Endothelial cell of umbilical vein (primary cell): ENCODE data around the gene BPI. TPM values are rescaled to one million over a fixed set of nuclear protein-coding genes. Genes with fewer than 3 reads are reported as not detected.

Source experiments
- BruUV-seq: library from RNA; stranded (reverse); fragments of 400-500 nt; replicated peaks from 2 replicates; lab custom pipeline; 2021; lab: Mats Ljungman, UMichigan
- CTCF ChIA-PET: fragments of 300-600, 350-600 bp; sonication (Branson Sonifier 250); formaldehyde crosslinking; loops from one replicate; lab custom pipeline; 2021; ENCODE audit warnings: antibody characterized with exemption, inconsistent platforms; lab: Charles Lee
- POLR2A ChIA-PET: fragments of 300-600, 350-600 bp; sonication (Branson Sonifier 250); formaldehyde crosslinking; loops from one replicate; lab custom pipeline; 2021; ENCODE audit warnings: antibody characterized with exemption, inconsistent platforms; lab: Charles Lee
- DNase-seq: peaks from one replicate; pipeline ENCODE4 v3.0.0-alpha.2; 2011; ENCODE audit warnings: low read depth, low spot score
- FAIRE-seq: peaks from 2 replicates; lab custom pipeline; 2011; peaks lifted over from hg19 to GRCh38; lab: Jason Lieb, UNC
- H2AFZ ChIP-seq: 2 replicates; pipeline ENCODE4 v1.6.0; 2012; ENCODE audit warnings: low read depth, low read length, control low read depth, inconsistent platforms
- H3K27ac ChIP-seq: 2 replicates; pipeline ENCODE4 v1.5.1; 2011; ENCODE audit warnings: low read depth, mild to moderate bottlenecking, control low read depth, low read length, moderate library complexity; ENCODE audit not compliant: insufficient read depth
- H3K27me3 ChIP-seq, 2 experiments: 2 replicates each; pipeline versions ENCODE4 v1.6.0 to v1.6.1; 2011; ENCODE audit warnings: low read length in 2 of 2, mixed read lengths in 1 of 2; ENCODE audit not compliant: control insufficient read depth in 2 of 2, insufficient read depth in 2 of 2
- H3K36me3 ChIP-seq, 2 experiments: 2 replicates in 1 of 2; 3 replicates in 1 of 2; pipeline ENCODE4 v1.5.1; 2011; ENCODE audit warnings: low read length in 2 of 2, mild to moderate bottlenecking in 1 of 2, moderate library complexity in 1 of 2; ENCODE audit not compliant: control insufficient read depth in 2 of 2, insufficient read depth in 2 of 2; ENCODE audit errors: extremely low read depth in 1 of 2
- H3K4me1 ChIP-seq: 3 replicates; pipeline ENCODE4 v1.5.1; 2011; ENCODE audit warnings: mild to moderate bottlenecking, low read length; ENCODE audit not compliant: control insufficient read depth, insufficient read depth; ENCODE audit errors: extremely low read depth
- H3K4me2 ChIP-seq: 2 replicates; pipeline ENCODE4 v1.6.1; 2011; ENCODE audit warnings: low read length, control low read depth, mixed read lengths; ENCODE audit not compliant: insufficient read depth
- H3K4me3 ChIP-seq, 3 experiments: fragments of 200-600 bp in 1 of 3; sonication (generic), shearing (Covaris generic) in 1 of 3; replicated peaks in 1 of 3; 2 replicates each; pipeline ENCODE4 v1.5.1; 2011 to 2016; ENCODE audit warnings: control low read depth in 3 of 3, low read length in 3 of 3, mild to moderate bottlenecking in 2 of 3, inconsistent platforms in 1 of 3, low read depth in 1 of 3, moderate library complexity in 1 of 3; ENCODE audit not compliant: insufficient read depth in 1 of 3
- H3K79me2 ChIP-seq: 2 replicates; pipeline ENCODE4 v1.6.0; 2012; ENCODE audit warnings: low read length, inconsistent platforms; ENCODE audit not compliant: control insufficient read depth, insufficient read depth
- H3K9ac ChIP-seq: replicated peaks from 2 replicates; pipeline ENCODE3; 2011; ENCODE audit warnings: low read length, control low read depth; ENCODE audit not compliant: insufficient read depth; ENCODE audit errors: extremely low read depth
- H3K9me1 ChIP-seq: replicated peaks from 3 replicates; pipeline ENCODE4 v1.6.0; 2011; ENCODE audit warnings: mild to moderate bottlenecking, low read length; ENCODE audit not compliant: control insufficient read depth, insufficient read depth; ENCODE audit errors: extremely low read depth
- H3K9me3 ChIP-seq: replicated peaks from 2 replicates; pipeline ENCODE4 v1.5.1; 2012; ENCODE audit warnings: low read length, inconsistent platforms; ENCODE audit not compliant: control insufficient read depth, insufficient read depth
- H4K20me1 ChIP-seq: replicated peaks from 2 replicates; pipeline ENCODE3; 2011; ENCODE audit warnings: mild to moderate bottlenecking, low read length; ENCODE audit not compliant: control insufficient read depth, insufficient read depth; ENCODE audit errors: extremely low read depth
- EZH2 ChIP-seq: IDR thresholded peaks from 2 replicates; pipeline ENCODE4 v1.6.1; 2012; ENCODE audit warnings: borderline replicate concordance, low read depth, mild to moderate bottlenecking, moderate library complexity, low read length, inconsistent platforms; ENCODE audit not compliant: severe bottlenecking
- FOS ChIP-seq: IDR thresholded peaks from 2 replicates; pipeline ENCODE4 v1.6.1; 2011; ENCODE audit warnings: mild to moderate bottlenecking, low read length, moderate library complexity, borderline replicate concordance; ENCODE audit not compliant: insufficient read depth
- GATA2 ChIP-seq: IDR thresholded peaks from 2 replicates; pipeline ENCODE4 v1.7.0; 2011; ENCODE audit warnings: low read depth, mild to moderate bottlenecking, moderate library complexity, mixed read lengths, low read length; ENCODE audit not compliant: insufficient read length, insufficient read depth
- MYC ChIP-seq: IDR thresholded peaks from one replicate; pipeline ENCODE4 v1.6.1; 2011; ENCODE audit warnings: mild to moderate bottlenecking, low read depth, low read length
- POLR2A ChIP-seq: IDR thresholded peaks from 2 replicates; pipeline ENCODE4 v1.6.1; 2012; ENCODE audit warnings: low read depth, mild to moderate bottlenecking, control low read depth, low read length
- POLR2AphosphoS5 ChIP-seq: IDR thresholded peaks from 2 replicates; pipeline ENCODE4 v1.6.1; 2012; ENCODE audit warnings: low read depth, mild to moderate bottlenecking, control low read depth, low read length, moderate library complexity; ENCODE audit not compliant: insufficient read depth
- dilution Hi-C: fragments of 300-500 bp; cut with MboI; formaldehyde crosslinking; loops from one replicate; pipeline ENCODE4 v1.15.0; 2019; ENCODE audit warnings: low sequenced_read_pairs; ENCODE audit not compliant: extremely low pct_ligation_motif_present
- intact Hi-C: fragments of 100-400 bp; cut with micrococcal nuclease; formaldehyde crosslinking; loops from one replicate; pipeline ENCODE4 v1.10.0; 2022
- polyA plus RNA-seq, 4 experiments: library from polyadenylated mRNA; depleted of rRNA in 3 of 4; stranded (reverse) in 3 of 4; unstranded in 1 of 4; fragments of >200 nt; gene quantifications; 2 replicates each; pipeline versions ENCODE4 v1.2.1 to v1.2.3, GENCODE V29; 2011 to 2012; ENCODE audit warnings: missing spikeins in 1 of 4
- total RNA-seq: library from RNA; stranded (reverse); gene quantifications from 2 replicates; pipeline ENCODE4 v1.2.3, GENCODE V29; 2021
- TF ChIP-seq, protein P1 (sequence below), 2 donors: IDR thresholded peaks; 1 replicate in 1 of 2; 2 replicates in 1 of 2; pipeline ENCODE4 v1.5.1; 2011; ENCODE audit warnings: low read length in 2 of 2, mild to moderate bottlenecking in 2 of 2, moderate library complexity in 2 of 2, control low read depth in 1 of 2, inconsistent platforms in 1 of 2, low read depth in 1 of 2; ENCODE audit not compliant: insufficient read depth in 1 of 2; ENCODE audit errors: extremely low read depth in 1 of 2
- TF ChIP-seq, protein P2 (sequence below): IDR thresholded peaks from 2 replicates; pipeline ENCODE4 v1.6.1; 2011; ENCODE audit not compliant: insufficient read depth, insufficient read length

Gene BPI
- total and polyA plus RNA-seq, 2 donors (not counting 3 experiments of a cell fraction or from before 2014, with no cell fraction given), result not detected

DNA sequence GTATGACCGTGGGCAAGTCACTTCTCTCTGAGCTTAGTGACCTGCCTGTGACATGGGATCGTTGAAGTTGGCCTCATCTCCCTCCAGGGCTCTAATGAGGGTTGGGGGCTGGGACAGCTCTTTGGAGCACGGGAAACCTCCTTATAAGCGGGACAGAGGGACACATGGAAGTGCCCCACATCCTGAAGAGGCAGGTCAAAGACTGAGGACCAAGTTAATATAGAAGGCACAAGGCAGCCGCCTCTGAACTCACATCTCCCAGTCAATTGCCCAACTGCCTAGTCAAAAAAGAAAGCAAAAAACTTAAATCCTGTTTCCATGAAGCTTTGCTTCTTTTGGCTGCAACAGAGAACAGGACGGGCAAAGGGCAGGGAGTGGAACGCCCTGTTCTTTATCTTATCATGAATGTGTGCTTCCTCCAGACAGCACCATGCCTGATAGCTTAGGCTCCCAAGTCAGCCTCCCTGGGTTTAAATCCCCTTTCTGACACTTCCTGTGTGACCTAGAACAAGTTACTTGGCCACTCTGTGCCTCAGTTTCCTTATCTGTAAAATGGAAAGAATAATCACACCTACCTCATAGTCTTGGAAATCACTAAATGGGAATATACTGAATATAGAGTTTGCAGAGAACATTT lies 69.4 kb downstream of the BPI start:
- Histone ChIP-seq H3K9me1 (no peaks in the 10 kb centered on the region), H3K4me3 (no peak overlapping the region), H3K4me2 (no peak overlapping the region), H3K27me3 (peaks cover 14 to 17% of the 10 kb centered on the region in 2 experiments), H4K20me1 (no peaks in the 10 kb centered on the region), H3K9me3 (no peaks in the 10 kb centered on the region), H3K4me1 (no peaks in the 10 kb centered on the region), H3K36me3 (no peaks in the 10 kb centered on the region), H2AFZ (no peak overlapping the region), H3K9ac (no peak overlapping the region), H3K27ac (no peak overlapping the region), H3K79me2 (no peaks in the 10 kb centered on the region)
- ChIA-PET POLR2A (no interaction called here), CTCF (interaction anchor here (5.8 kb wide), 1 partner anchor 17 kb away, joined by 27 read pairs; no protein-coding TSS in a partner anchor)
- FAIRE-seq (no peak), DNase-seq (peak; percentile 36)
- dilution Hi-C loops, result no loop called here
- no TSS peak for BruUV-seq
- TF ChIP-seq, protein P1, sequence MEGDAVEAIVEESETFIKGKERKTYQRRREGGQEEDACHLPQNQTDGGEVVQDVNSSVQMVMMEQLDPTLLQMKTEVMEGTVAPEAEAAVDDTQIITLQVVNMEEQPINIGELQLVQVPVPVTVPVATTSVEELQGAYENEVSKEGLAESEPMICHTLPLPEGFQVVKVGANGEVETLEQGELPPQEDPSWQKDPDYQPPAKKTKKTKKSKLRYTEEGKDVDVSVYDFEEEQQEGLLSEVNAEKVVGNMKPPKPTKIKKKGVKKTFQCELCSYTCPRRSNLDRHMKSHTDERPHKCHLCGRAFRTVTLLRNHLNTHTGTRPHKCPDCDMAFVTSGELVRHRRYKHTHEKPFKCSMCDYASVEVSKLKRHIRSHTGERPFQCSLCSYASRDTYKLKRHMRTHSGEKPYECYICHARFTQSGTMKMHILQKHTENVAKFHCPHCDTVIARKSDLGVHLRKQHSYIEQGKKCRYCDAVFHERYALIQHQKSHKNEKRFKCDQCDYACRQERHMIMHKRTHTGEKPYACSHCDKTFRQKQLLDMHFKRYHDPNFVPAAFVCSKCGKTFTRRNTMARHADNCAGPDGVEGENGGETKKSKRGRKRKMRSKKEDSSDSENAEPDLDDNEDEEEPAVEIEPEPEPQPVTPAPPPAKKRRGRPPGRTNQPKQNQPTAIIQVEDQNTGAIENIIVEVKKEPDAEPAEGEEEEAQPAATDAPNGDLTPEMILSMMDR (IDR thresholded peaks at IDR 0.05; ENCODE audit: extremely low read depth in 1 of 2, insufficient read depth in 1 of 2, low read depth in 1 of 2, low read length in 2 of 2), result no peak
- TF ChIP-seq FOS (no peak), MYC (no peak), POLR2AphosphoS5 (no peak), GATA2 (no peak), EZH2 (no peak), POLR2A (no peak)
- TF ChIP-seq, protein P2, sequence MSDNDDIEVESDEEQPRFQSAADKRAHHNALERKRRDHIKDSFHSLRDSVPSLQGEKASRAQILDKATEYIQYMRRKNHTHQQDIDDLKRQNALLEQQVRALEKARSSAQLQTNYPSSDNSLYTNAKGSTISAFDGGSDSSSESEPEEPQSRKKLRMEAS, result no peak
- intact Hi-C loops, result no loop called here
